NCI-H146 (cell line): ENCODE data around the gene PHACTR2.
"Not testable (repeated sequence)": the region's sequence is repeated elsewhere in the genome, so short reads cannot be mapped to it uniquely, and the experiment has no call there.

Experiments used
- DNase-seq: peaks from one replicate; lab custom pipeline; 2025; lab: John Stamatoyannopoulos, UW

The PHACTR2 gene

GRCh38 chr6:143767433-143767832 lies 89.7 kb downstream of the PHACTR2 start:
- no peak for DNase-seq

GRCh38 chr6:143772116-143773086 lies 94.6 kb downstream of the PHACTR2 start:
- DNase-seq, result no peak

DNA sequence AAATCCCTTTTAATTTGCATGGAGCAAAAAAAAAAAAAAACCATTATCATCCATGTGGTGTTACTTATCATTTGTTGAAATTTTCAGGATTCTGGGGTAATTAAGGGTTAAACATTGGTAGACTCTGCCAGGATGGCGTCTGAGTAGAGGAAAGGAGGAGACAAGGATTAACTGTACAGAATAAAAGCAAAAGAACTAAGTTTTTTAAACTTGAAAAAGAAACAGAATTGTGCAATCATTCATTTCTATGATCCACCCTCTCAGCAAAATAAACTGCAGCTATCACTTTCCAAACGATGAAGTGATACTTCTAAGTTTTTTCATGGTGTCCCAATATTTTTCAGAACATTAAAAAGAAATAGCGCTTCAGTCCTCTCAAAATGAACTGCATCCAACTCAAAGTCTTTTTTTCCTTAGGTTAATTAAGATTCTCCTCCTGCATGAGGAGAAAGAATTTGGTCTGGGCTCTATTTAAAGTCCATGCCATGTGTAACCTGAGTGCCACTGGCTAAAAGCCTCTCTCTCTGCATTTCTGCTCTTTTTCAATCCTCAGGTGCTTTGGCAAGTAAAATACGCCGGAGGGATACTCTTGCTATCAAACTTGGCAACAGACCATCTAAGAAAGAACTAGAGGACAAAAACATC lies 95.9 kb downstream of the PHACTR2 start:
- no peak for DNase-seq

DNA sequence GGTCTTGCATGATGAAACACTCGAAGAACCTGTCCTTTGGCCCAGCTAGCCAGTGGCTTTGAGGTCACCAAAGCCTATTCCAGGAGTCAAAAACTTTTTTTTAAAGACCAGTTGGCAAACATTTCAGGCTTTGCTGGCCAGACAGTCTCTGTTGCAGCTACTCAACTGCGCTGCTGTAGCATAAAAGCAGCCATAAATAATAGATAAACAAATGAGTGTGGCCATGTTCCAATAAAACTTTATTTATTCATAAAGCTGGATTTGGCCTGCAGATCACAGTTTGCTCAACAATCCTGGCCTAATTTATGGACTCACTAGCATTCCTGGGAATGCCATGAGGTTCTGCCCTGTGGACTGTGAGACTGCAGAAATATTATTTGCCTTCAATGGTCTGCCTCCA lies 96.6 kb downstream of the PHACTR2 start:
- no peak for DNase-seq

GRCh38 chr6:143775336-143775735 lies 97.6 kb downstream of the PHACTR2 start:
- DNase-seq, result no peak

DNA sequence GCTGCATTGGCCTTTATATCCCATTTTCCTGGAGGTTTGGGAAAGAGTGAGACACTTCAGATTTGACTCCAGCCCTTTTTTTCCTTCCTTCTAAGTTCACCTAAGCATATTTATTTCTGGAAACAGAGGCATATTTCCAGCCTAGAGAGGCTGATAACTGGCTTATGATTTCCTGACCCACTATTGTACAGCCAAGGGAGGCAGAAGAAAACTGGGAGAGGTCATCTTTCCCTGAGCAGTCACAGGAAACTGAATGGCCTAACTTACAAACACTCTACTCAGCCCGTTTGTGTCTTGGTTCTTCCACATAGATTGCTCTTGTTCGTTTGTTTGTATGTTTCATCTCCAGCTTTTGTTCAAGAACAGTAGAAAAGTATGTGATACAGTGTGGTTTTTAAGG lies 101.2 kb downstream of the PHACTR2 start:
- DNase-seq, result no peak

GRCh38 chr6:143782481-143782880 lies 104.7 kb downstream of the PHACTR2 start:
- DNase-seq, result no peak

GRCh38 chr6:143783077-143783476 lies 105.3 kb downstream of the PHACTR2 start:
- DNase-seq, result no peak

- no peak for DNase-seq
Measured at GRCh38 chr6:143784316-143784715, 106.6 kb downstream of the PHACTR2 start.

DNA sequence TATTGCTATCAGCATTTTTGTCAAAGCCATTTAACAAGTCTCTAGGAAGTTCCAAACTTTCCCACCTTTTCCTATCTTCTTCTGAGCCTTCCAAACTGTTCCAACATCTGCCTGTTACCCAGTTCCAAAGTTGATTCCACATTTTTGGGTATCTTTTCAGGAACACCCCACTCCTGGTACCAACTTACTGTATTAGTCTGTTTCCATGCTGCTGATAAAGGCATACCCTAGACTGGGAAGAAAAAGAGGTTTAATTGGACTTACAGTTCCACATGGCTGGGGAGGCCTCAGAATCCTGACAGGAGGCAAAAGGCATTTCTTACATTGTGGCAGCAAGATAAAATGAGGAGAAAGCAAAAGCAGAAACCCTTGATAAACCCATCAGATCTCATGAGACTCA lies 108.6 kb downstream of the PHACTR2 start:
- not testable (repeated sequence) for DNase-seq

DNA sequence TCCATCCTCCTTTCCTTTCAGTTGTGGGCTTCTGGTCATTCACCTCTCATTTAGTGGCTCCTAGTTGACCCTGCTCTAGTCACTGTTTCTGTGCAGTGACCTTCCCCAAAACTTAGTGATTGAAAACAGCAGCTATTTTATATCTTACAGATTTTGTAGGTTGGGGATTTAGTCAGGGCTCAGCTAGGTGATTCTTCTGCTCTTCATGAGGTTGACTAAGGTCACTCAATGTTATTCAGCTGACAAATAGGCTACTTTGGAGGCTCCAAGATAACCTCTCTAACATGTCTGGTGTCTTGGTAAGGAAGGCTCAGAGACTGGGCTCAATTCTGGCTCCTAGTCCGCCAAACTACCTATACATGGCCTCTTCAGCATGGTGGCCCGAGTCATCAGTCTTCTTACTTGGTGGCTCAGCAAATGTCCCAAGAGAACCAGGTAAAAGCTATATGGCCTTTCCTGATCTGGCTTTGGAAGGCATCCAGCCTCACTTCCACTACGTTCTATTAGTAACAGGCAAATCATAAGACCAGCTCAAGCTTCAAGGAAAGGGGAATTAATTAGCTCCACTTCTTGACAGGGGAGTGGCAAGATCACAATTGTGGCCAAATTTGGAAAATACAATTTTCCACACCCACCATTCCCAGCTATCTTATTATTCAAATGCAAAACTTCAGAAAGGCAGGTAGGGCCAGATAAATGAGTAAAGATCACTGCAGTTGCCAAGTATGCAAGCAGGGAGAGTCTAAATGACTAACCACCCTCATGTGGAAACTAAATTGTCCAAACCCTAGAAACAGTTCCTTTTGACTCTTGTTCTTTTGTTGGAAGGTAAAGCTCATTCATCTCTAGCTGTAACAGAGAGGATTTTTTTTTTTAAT lies 114.9 kb downstream of the PHACTR2 start:
- DNase-seq, result no peak

- no peak for DNase-seq
Measured at GRCh38 chr6:143793280-143793619, 115.5 kb downstream of the PHACTR2 start.

- not testable (repeated sequence) for DNase-seq
Measured at GRCh38 chr6:143796551-143796950, 118.8 kb downstream of the PHACTR2 start.

DNA sequence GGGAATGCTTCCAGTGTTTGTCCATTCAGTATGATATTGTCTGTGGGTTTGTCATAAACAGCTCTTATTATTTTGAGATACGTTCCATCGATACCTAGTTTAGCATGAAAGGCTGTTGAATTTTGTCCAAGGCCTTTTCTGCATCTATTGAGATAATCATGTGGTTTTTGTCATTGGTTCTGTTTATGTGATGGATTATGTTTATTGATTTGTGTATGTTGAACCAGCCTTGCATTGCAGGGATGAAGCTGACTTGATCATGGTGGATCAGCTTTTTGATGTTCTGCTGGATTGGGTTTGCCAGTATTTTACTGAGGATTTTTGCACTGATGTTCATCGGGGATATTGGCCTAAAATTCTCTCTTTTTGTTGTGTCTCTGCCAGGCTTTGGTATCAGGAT lies 120.7 kb downstream of the PHACTR2 start:
- DNase-seq, result not testable (repeated sequence)

DNA sequence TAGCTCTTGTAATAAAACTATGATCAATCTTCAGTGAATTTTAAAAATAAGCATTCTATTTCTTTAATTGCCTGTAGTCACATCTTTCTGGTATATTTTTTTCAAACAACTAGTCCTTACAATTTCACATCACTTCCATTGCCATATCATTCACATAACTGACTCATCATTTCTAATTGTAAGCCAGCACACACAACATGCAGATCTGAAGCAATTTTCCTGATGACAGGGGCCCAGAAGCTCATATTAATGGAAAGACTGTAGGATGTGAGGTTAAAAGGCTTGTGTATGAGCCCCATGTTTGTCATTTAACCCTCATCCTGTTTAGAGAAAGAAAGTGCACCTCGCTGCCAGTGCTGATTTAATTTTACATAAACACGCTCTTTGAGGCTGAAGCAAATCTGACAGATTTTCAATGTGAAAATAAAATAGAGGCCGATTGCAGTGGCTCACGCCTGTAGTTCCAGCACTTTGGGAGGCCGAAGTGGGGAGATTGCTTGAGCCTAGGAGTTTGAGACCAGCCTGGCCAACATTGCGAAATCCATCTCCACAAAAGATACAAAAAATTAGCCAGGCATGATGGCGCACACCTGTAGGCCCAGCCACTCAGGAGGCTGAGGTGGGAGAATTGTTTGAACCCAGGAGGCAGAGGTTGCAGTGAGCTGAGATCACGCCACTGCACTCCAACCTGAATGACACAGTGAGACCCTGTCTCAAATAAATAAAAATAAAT lies 125.2 kb downstream of the PHACTR2 start:
- no peak for DNase-seq

DNA sequence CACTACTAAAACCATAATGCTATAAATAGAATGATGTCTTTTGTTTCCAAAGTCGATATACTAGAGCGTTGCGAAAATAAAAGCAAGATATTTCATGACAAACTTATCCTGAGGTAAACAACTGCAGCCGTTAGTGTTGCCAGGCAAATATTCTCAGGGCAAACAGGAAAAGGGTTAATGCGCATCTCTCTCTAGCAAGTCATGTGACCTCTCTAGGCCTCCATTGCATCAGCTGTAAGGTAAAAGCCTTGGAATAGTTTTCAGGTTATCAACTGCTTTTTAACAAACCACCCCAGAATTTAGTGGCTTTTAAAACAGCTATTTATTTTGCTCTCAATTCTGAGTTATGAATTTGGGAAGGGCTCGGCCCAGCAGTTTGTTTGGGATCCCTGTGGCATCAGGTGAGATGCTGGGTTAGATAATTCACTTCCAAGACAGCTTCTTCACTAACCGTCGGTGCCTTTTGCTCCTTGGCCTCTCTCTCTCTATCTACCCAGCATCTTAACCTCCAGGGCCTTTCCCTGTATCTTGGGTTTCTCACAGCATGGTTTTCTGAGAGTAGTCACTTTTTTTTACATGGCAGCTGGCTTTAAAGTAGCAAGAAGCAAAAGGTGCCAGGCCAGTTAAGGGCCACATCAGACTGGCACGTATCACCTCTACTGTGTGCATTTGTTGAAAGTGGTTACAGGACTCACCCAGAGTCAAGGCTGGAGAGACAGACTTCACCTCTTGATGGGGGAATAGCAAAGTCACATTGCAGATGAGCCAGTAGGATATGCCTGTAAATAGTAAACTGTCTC lies 126.2 kb downstream of the PHACTR2 start:
- no peak for DNase-seq

DNA sequence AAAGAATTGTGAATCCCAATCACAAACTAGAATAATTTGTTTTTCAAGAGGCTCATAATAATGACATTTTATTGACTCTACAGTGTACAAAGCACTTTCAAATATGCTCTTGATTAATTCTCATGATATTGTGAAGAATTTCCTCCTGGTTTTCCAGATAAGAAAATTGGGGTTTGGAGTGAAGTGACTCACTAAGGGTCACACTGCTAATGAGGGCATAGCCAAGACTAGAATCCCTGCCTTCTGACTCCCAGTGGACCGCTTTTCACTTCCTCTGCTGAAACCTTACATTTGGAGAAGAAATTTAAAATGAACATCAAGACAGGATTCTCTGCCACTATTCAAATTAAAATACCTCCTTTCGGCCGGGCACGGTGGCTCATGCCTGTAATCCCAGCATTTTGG lies 127.1 kb downstream of the PHACTR2 start:
- DNase-seq, result no peak

GRCh38 chr6:143806282-143807102 lies 128.7 kb downstream of the PHACTR2 start:
- DNase-seq, result no peak

DNA sequence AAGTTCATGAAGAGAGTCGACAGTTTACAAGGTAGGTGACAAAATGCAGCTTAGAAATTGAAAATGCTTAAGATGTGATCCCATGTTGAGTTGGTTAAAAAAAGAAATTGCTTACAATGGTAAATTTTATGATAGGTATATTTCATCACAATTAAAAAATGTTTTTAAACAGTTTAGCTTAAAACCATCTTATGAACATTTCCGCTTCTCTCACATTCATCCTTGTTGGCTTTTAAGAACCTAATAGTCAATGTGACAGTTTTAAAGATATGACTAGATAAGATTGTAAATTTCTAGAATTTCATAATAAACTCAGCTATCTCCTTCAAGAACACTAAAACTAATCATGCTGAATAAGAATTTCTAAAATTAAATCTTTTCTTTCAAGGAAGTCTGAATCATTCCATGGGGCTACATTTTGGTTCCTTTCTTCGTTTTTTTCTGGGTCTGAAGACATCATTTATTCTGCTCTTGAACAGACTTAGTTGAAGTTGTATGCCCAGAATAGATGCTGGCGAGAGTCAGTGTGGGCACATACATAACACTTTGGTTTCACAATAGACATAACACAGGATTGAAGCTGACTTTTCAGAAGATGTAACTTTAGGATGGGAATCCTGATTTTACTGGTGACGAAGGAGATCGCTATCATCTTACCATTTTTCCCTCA lies 129.5 kb downstream of the PHACTR2 start:
- no peak for DNase-seq
